Stomach (tissue), 9 donors: ENCODE results near the gene SNRPB2. TPM values are rescaled to one million over a fixed set of nuclear protein-coding genes. Genes with fewer than 3 reads are reported as not detected.

Source experiments
- DNase-seq, 2 donors: peaks; one replicate each; pipeline versions ENCODE4 v3.0.0 to v3.0.0-alpha.2; 2013 to 2019
- H3K27ac ChIP-seq, 5 donors: fragments of 200-600 bp in 4 of 5; sonication (generic) in 4 of 5; one replicate each; pipeline ENCODE4 v1.5.1; 2013 to 2019; ENCODE audit warnings: mild to moderate bottlenecking in 1 of 5, moderate library complexity in 1 of 5
- H3K27me3 ChIP-seq, 3 donors: fragments of 200-600 bp; sonication (generic); one replicate each; pipeline ENCODE4 v1.5.1; 2017 to 2019; ENCODE audit warnings: mixed run types in 1 of 3
- H3K36me3 ChIP-seq, 4 donors: fragments of 200-600 bp; sonication (generic); 1 replicate in 3 of 4; 2 replicates in 1 of 4; pipeline ENCODE4 v1.5.1; 2016 to 2019
- H3K4me1 ChIP-seq, 4 donors: fragments of 200-600 bp; sonication (generic); one replicate each; pipeline ENCODE4 v1.5.1; 2016 to 2019
- H3K4me3 ChIP-seq, 4 donors: fragments of 200-600 bp; sonication (generic) in 3 of 4; one replicate each; pipeline ENCODE4 v1.5.1; 2016 to 2019; ENCODE audit warnings: mild to moderate bottlenecking in 1 of 4
- H3K9me3 ChIP-seq, 4 donors: fragments of 200-600 bp; sonication (generic); one replicate each; pipeline ENCODE4 v1.5.1; 2016 to 2019
- EP300 ChIP-seq: sonication (generic); formaldehyde crosslinking; IDR thresholded peaks from one replicate; pipeline ENCODE4 v1.6.1; 2017; ENCODE audit warnings: antibody characterized with exemption
- POLR2A ChIP-seq, 4 donors: fragments of 450-650 bp; IDR thresholded peaks; one replicate each; pipeline ENCODE4 v1.6.1; 2016; ENCODE audit warnings: antibody characterized with exemption in 4 of 4, control low read depth in 2 of 4, mild to moderate bottlenecking in 1 of 4, moderate library complexity in 1 of 4
- POLR2AphosphoS5 ChIP-seq, 3 donors: sonication (generic); formaldehyde crosslinking; IDR thresholded peaks; one replicate each; pipeline ENCODE4 v1.6.1; 2016; ENCODE audit warnings: antibody characterized with exemption in 3 of 3
- WGBS, 5 donors: extraction: QIAGEN DNeasy Blood & Tissue Kit in 3 of 5; methylation state at CpG; one replicate each; pipeline versions ENCODE4 v1.1.5 to v1.1.7; 2013 to 2018; 5-methylcytosine and 5-hydroxymethylcytosine counted together
- intact Hi-C: fragments of 100-400 bp; cut with DNase I; formaldehyde crosslinking; loops from one replicate; pipeline ENCODE4 v1.15.1; 2023; ENCODE audit warnings: low total_unique reads
- polyA plus RNA-seq, 3 donors: library from polyadenylated mRNA; stranded (reverse); fragments of 200-250 nt; gene quantifications; one replicate each; pipeline ENCODE4 v1.2.3, GENCODE V29; 2013
- total RNA-seq, 5 donors: library from RNA; depleted of rRNA; stranded (reverse); fragments of >200 nt; gene quantifications; one replicate each; pipeline versions ENCODE4 v1.1.0 to v1.2.3, GENCODE V29; 2014 to 2016
- TF ChIP-seq, protein P1 (sequence below), 7 experiments: fragments of 450-650 bp in 4 of 7; fragments of 200-600 bp in 3 of 7; sonication (generic) in 3 of 7; IDR thresholded peaks; one replicate each; pipeline ENCODE4 v1.5.1; 2016 to 2019; ENCODE audit warnings: antibody characterized with exemption in 7 of 7, control low read depth in 2 of 7, mild to moderate bottlenecking in 1 of 7
- donor health status: healthy with polysubstance abuse.
- donor health status: Bipolar disorder and iron deficiency.
- donor health status: healthy.

SNRPB2 gene
- total and polyA plus RNA-seq, 8 donors, result 2.6 to 67.4 (median 44.4) TPM; not detected in 1

DNA sequence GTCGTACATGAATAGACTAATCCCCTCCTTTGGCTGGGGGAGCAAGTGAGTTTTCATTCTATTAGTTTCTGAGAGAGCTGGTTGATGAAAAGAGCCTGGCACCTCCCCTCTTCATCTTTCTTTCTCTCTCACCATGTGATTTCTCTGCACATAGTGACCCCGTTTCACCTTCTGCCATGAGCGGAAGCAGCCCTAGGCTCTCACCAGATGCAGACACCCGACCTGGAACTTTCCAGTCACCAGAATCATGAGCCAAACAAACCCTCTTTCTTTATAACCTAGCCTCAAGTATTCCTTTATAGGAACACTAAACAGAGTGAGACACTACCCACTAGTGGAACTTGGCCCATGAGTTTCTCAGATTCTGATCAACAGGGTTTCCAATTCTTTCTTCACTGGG is 34.7 kb downstream of the SNRPB2 start:
- Histone ChIP-seq H3K27me3 (peaks cover 0 to 4% (median 3%) of the 10 kb centered on the region in 3 donors), H3K36me3 (no peaks in the 10 kb centered on the region), H3K27ac (no peak overlapping the region), H3K9me3 (no peaks in the 10 kb centered on the region), H3K4me3 (no peak overlapping the region), H3K4me1 (peaks cover 0 to 10% (median 3%) of the 10 kb centered on the region in 4 donors)
- no peak for DNase-seq
- TF ChIP-seq EP300 (no peak), POLR2A (IDR thresholded peaks at IDR 0.05) (no peak), POLR2AphosphoS5 (IDR thresholded peaks at IDR 0.05) (no peak)
- TF ChIP-seq, protein P1, sequence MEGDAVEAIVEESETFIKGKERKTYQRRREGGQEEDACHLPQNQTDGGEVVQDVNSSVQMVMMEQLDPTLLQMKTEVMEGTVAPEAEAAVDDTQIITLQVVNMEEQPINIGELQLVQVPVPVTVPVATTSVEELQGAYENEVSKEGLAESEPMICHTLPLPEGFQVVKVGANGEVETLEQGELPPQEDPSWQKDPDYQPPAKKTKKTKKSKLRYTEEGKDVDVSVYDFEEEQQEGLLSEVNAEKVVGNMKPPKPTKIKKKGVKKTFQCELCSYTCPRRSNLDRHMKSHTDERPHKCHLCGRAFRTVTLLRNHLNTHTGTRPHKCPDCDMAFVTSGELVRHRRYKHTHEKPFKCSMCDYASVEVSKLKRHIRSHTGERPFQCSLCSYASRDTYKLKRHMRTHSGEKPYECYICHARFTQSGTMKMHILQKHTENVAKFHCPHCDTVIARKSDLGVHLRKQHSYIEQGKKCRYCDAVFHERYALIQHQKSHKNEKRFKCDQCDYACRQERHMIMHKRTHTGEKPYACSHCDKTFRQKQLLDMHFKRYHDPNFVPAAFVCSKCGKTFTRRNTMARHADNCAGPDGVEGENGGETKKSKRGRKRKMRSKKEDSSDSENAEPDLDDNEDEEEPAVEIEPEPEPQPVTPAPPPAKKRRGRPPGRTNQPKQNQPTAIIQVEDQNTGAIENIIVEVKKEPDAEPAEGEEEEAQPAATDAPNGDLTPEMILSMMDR (IDR thresholded peaks at IDR 0.05), result no peak
- 41 to 52% (median 47%) methylated on average over 4 of the region's 4 CpGs for WGBS, 5 donors
- intact Hi-C loops, result no loop called here

DNA sequence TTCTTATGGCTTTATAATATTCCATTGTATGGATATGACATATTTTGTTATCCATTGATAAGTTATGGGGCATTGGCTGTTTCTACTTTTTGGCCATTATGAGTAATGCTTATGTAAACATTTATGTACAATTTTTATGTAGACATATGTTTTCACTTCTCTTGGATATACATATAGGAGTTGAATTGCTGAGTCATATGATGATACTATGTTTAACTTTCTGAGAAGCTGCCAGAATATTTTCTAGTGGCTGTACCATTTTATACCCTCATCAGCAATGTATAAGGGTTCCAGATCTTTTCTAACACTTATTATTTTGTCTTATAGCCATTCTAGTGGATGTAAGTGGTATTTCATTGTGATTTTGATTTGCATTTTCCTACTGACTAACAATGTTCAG is 41.4 kb downstream of the SNRPB2 start:
- Histone ChIP-seq H3K36me3 (no peaks in the 10 kb centered on the region), H3K4me3 (no peak overlapping the region), H3K27ac (no peak overlapping the region), H3K4me1 (no peaks in the 10 kb centered on the region), H3K27me3 (no peaks in the 10 kb centered on the region), H3K9me3 (peaks cover 0 to 9% (median 2%) of the 10 kb centered on the region in 4 donors)
- intact Hi-C loops, result no loop called here
- DNase-seq, result no peak
- TF ChIP-seq POLR2A (IDR thresholded peaks at IDR 0.05) (no peak), EP300 (no peak), POLR2AphosphoS5 (IDR thresholded peaks at IDR 0.05) (no peak)
- TF ChIP-seq, protein P1 (IDR thresholded peaks at IDR 0.05), result no peak

GRCh38 chr20:16775961-16776360 is 46.1 kb downstream of the SNRPB2 start:
- TF ChIP-seq EP300, result no peak
- Histone ChIP-seq H3K9me3 (peaks cover 0 to 9% (median 2%) of the 10 kb centered on the region in 4 donors), H3K4me1 (no peaks in the 10 kb centered on the region), H3K27ac (no peak overlapping the region), H3K27me3 (no peaks in the 10 kb centered on the region), H3K4me3 (no peak overlapping the region), H3K36me3 (no peaks in the 10 kb centered on the region)
- intact Hi-C loops, result no loop called here
- 68 to 83% (median 74%) methylated on average over 1 of the region's 1 CpG for WGBS, 5 donors
- DNase-seq, result no peak

DNA sequence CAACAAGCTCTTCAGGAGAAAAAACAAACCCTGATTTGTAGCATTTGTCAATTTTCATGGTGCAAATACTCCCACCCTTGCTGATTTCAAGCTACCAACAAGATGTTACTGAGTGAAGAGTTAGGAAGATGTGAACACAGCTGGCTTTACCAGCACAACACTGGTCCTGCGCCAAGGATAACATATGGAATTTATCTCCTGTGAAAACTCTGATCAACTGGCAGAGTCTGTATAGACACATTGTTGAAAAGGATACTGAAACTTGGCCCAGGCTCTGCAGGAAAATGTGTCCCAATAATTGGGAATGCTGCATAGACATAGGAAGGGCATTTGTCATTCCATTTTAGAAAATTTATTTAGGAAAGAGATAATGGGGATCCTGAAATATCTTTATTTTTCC is 47.3 kb downstream of the SNRPB2 start:
- H3K4me1 ChIP-seq, result no peaks in the 10 kb centered on the region
- intact Hi-C loops, result no loop called here
- no peak for TF ChIP-seq POLR2A (IDR thresholded peaks at IDR 0.05)
- 78 to 88% (median 79%) methylated on average over 1 of the region's 1 CpG for WGBS, 5 donors
- H3K27ac ChIP-seq, result no peak overlapping the region
- no peaks in the 10 kb centered on the region for H3K36me3 ChIP-seq
- DNase-seq, result no peak
- H3K9me3 ChIP-seq, result peaks cover 0 to 14% (median 10%) of the 10 kb centered on the region in 4 donors
- H3K4me3 ChIP-seq, result no peak overlapping the region
- no peaks in the 10 kb centered on the region for H3K27me3 ChIP-seq

GRCh38 chr20:16778159-16778558 is 48.3 kb downstream of the SNRPB2 start:
- no peak overlapping the region for H3K4me3 ChIP-seq
- no peak for DNase-seq
- intact Hi-C loops, result no loop called here
- no peaks in the 10 kb centered on the region for H3K4me1 ChIP-seq
- H3K27me3 ChIP-seq, result no peaks in the 10 kb centered on the region
- TF ChIP-seq, protein P1 (IDR thresholded peaks at IDR 0.05), result no peak
- no peak for TF ChIP-seq POLR2A (IDR thresholded peaks at IDR 0.05)
- TF ChIP-seq EP300, result no peak
- no peak for TF ChIP-seq POLR2AphosphoS5 (IDR thresholded peaks at IDR 0.05)
- no peak overlapping the region for H3K27ac ChIP-seq
- no peaks in the 10 kb centered on the region for H3K36me3 ChIP-seq
- peaks cover 0 to 20% (median 15%) of the 10 kb centered on the region in 4 donors for H3K9me3 ChIP-seq
- WGBS, 5 donors, result 86 to 95% (median 88%) methylated on average over 1 of the region's 1 CpG
